Activated B cell treated with CpG ODN at 0.5 μM for 24 hours (primary cell): ENCODE results near the gene YJEFN3. TPM values are rescaled to one million over a fixed set of nuclear protein-coding genes. Genes with fewer than 3 reads are reported as not detected.

Experiments
- ATAC-seq: fragments of 200-7000 bp; cut with Tn5 transposase; one replicate; pipeline ENCODE4 v1.10.0; 2021; ENCODE audit warnings: low read depth, mild to moderate bottlenecking, moderate library complexity
- CTCF ChIA-PET: fragments of 350-600 bp; sonication (Branson Sonifier 250); formaldehyde crosslinking; loops from one replicate; lab custom pipeline; 2021; ENCODE audit warnings: antibody characterized with exemption; lab: Charles Lee
- POLR2A ChIA-PET: fragments of 350-600 bp; sonication (Branson Sonifier 250); formaldehyde crosslinking; loops from one replicate; lab custom pipeline; 2021; ENCODE audit warnings: antibody characterized with exemption; lab: Charles Lee
- DNase-seq: peaks from one replicate; pipeline ENCODE4 v3.0.0; 2022
- H3K27ac Mint-ChIP-seq: one replicate; pipeline ENCODE4 v1.8.0; 2020; ENCODE audit warnings: mixed read lengths
- H3K27me3 Mint-ChIP-seq: one replicate; pipeline ENCODE4 v1.8.0; 2021; ENCODE audit warnings: mixed read lengths
- H3K36me3 Mint-ChIP-seq: one replicate; pipeline ENCODE4 v1.8.0; 2021; ENCODE audit warnings: low read depth, mixed read lengths
- H3K4me1 Mint-ChIP-seq: one replicate; pipeline ENCODE4 v1.8.0; 2021; ENCODE audit warnings: mixed read lengths
- H3K4me3 Mint-ChIP-seq: one replicate; pipeline ENCODE4 v1.8.0; 2020; ENCODE audit warnings: mild to moderate bottlenecking, mixed read lengths
- H3K9me3 Mint-ChIP-seq: one replicate; pipeline ENCODE4 v1.8.0; 2020; ENCODE audit warnings: mixed read lengths
- CTCF ChIP-seq: fragments of 200-600 bp; IDR thresholded peaks from one replicate; pipeline ENCODE4 v1.8.0; 2022; ENCODE audit warnings: antibody characterized with exemption, mild to moderate bottlenecking
- intact Hi-C: fragments of 100-400 bp; cut with micrococcal nuclease; formaldehyde crosslinking; loops from one replicate; pipeline ENCODE4 v1.15.1; 2024
- total RNA-seq: library from RNA; stranded (reverse); gene quantifications from 2 replicates; pipeline ENCODE4 v1.2.3, GENCODE V29; 2022

The YJEFN3 gene
- total RNA-seq, 1 donor from 2014 or later = 9.1 TPM

- Mint-ChIP-seq H3K27ac (no peak overlapping the region), H3K4me1 (peaks cover 13% of the 10 kb centered on the region), H3K9me3 (no peaks in the 10 kb centered on the region), H3K27me3 (peaks cover 3% of the 10 kb centered on the region), H3K36me3 (peaks cover 24% of the 10 kb centered on the region), H3K4me3 (no peak overlapping the region)
- POLR2A ChIA-PET = interaction anchor here (0.7 to 2.5 kb wide), 4 partner anchors 17 to 426 kb away, joined by 4 to 42 read pairs (median 5); partner anchors contain the start of genes GMIP, NDUFA13 and ZNF506
- no peak for TF ChIP-seq CTCF
- CTCF ChIA-PET = interaction anchor here (0.8 to 3.4 kb wide), 18 partner anchors 10 to 425 kb away, joined by 3 to 46 read pairs (median 4); partner anchors contain the start of genes GATAD2A, GMIP, LPAR2 and NDUFA13
- ATAC-seq = no peak
- no peak for DNase-seq
- intact Hi-C loops = loop anchor here (1.0 to 2.0 kb wide), 7 partner anchors 22 to 746 kb away; partner anchors contain the start of genes GMIP, PBX4 and ZNF14
Observed at GRCh38 chr19:19532806-19533701, 4.3 kb downstream of the YJEFN3 start.

GRCh38 chr19:19533841-19534240, 5.1 kb downstream of the YJEFN3 start:
- DNase-seq (no peak), ATAC-seq (no peak)
- ChIA-PET CTCF (no interaction called here), POLR2A (interaction anchor here (1.4 kb wide), 1 partner anchor 18 kb away, joined by 3 read pairs; the partner anchor contains the start of genes NDUFA13 and TSSK6)
- H3K27me3 Mint-ChIP-seq = peaks cover 7% of the 10 kb centered on the region
- no peak overlapping the region for H3K4me3 Mint-ChIP-seq
- no peak overlapping the region for H3K27ac Mint-ChIP-seq
- H3K9me3 Mint-ChIP-seq = no peaks in the 10 kb centered on the region
- H3K4me1 Mint-ChIP-seq = peaks cover 18% of the 10 kb centered on the region
- intact Hi-C loops = loop anchor here (2.0 kb wide), 4 partner anchors 21 to 745 kb away; partner anchors contain the start of gene ZNF14
- no peak for TF ChIP-seq CTCF
- peaks cover 18% of the 10 kb centered on the region for H3K36me3 Mint-ChIP-seq

- no peak overlapping the region for H3K27ac Mint-ChIP-seq
Observed at GRCh38 chr19:19534556-19535265, 6.0 kb downstream of the YJEFN3 start.

GRCh38 chr19:19535311-19536191, 6.8 kb downstream of the YJEFN3 start:
- no peak for TF ChIP-seq CTCF
- POLR2A ChIA-PET = no interaction called here
- no peak for ATAC-seq
- DNase-seq = no peak
- Mint-ChIP-seq H3K4me1 (peaks cover 25% of the 10 kb centered on the region), H3K27me3 (peaks cover 11% of the 10 kb centered on the region), H3K36me3 (peaks cover 9% of the 10 kb centered on the region), H3K9me3 (no peaks in the 10 kb centered on the region), H3K4me3 (no peak overlapping the region), H3K27ac (no peak overlapping the region)
- CTCF ChIA-PET = no interaction called here
- intact Hi-C loops = no loop called here

More at GRCh38 chr19:19534556-19535265, 6.0 kb downstream of the YJEFN3 start:
- ChIA-PET CTCF (no interaction called here), POLR2A (interaction anchor here (1.4 kb wide), 1 partner anchor 19 kb away, joined by 3 read pairs; the partner anchor contains the start of genes NDUFA13 and TSSK6)
- peaks cover 23% of the 10 kb centered on the region for H3K4me1 Mint-ChIP-seq
- TF ChIP-seq CTCF = no peak
- no peak overlapping the region for H3K4me3 Mint-ChIP-seq
- peaks cover 12% of the 10 kb centered on the region for H3K36me3 Mint-ChIP-seq
- no peaks in the 10 kb centered on the region for H3K9me3 Mint-ChIP-seq
- ATAC-seq = no peak
- peaks cover 9% of the 10 kb centered on the region for H3K27me3 Mint-ChIP-seq
- intact Hi-C loops = no loop called here
- no peak for DNase-seq
